GM19023 (cell line): ENCODE results near the gene STK33.
"Not testable (repeated sequence)": the region's sequence is repeated elsewhere in the genome, so short reads cannot be mapped to it uniquely, and the experiment has no call there.

Source experiments
- ATAC-seq: cut with Tn5 transposase; IDR thresholded peaks from one replicate; pipeline ENCODE4 v1.9.1; 2021; ENCODE audit warnings: mild to moderate bottlenecking, moderate library complexity; ENCODE audit not compliant: unreplicated experiment

Gene STK33

GRCh38 chr11:8545698-8546366, 48.2 kb downstream of the STK33 start:
- no peak for ATAC-seq

- ATAC-seq = no peak
These were observed 49.2 kb downstream of the STK33 start for GRCh38 chr11:8544807-8545206.

DNA sequence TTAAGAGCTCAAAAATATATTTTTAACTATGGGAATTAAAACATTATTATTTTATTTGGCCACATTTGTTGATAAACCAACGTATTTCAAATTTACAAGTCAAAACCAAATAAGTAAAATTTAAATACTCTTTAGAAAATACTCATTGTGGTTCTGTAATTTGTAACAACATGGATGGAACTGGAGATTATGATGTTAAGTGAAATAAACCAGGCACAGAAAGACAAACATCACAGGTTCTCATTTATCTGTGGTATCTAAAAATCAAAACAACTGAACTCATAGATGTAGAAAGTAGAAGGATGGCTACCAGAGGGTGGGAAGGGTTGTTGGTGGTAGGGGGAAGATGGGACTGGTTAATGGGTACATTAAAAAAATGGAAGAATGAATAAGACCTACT, 50.8 kb downstream of the STK33 start:
- no peak for ATAC-seq

- no peak for ATAC-seq
These were observed 52.6 kb downstream of the STK33 start for GRCh38 chr11:8541448-8541847.

DNA sequence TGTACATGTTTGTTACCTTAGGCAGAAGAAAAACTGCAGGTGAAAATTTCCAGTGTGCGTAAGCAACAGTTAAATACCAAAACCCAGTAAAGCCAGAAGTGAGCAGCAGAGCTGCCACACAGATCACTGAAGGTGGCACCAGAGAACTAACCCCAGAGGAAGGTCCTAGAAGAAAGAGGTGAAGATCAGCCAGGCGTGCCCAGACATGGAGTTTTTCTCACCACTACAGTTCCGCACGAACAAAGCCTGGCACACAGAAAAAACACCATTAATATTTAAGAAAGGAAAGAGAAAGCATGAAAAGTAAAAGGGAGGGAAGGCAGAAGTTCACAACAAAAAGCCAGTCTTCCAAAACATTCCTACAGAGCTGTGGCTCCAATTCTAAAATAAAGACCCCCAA, 60.7 kb downstream of the STK33 start:
- peak; percentile 79 for ATAC-seq

DNA sequence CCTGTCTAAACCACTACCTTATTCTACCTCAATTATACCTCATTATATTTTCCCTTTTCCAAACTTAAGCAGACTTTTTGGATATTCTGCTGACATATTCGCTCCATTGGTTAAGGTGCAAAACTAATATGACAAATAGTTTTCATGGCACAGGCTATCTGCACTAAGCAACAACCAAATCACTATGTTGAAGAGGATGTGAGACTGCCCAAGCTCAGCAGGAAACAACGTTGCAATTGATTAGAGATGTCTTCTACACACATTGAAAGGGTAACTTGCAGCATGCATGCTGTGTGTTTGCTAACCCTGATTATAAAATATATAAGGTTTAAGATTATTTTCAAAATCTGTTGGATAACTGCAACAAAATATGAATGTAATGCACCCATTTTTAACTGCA, 61.6 kb downstream of the STK33 start:
- ATAC-seq = no peak

DNA sequence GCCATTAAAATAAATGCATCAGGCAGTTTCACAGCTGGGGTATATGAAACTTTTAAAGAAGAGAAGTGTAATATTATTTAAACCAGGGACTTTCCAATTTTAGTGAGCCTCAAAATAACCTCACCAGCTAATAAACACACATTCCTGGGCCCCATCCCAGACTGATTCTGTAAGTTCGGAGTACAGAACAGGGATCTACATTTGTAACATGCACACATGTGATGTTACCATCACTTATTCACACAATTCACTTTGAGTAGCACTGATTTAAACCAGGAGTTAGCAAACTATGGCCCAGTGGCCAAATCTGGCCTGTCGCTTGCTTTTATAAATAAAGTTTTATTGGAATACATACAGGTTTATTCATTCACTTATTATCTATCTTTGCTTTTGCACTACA, 62.0 kb downstream of the STK33 start:
- ATAC-seq = no peak

DNA sequence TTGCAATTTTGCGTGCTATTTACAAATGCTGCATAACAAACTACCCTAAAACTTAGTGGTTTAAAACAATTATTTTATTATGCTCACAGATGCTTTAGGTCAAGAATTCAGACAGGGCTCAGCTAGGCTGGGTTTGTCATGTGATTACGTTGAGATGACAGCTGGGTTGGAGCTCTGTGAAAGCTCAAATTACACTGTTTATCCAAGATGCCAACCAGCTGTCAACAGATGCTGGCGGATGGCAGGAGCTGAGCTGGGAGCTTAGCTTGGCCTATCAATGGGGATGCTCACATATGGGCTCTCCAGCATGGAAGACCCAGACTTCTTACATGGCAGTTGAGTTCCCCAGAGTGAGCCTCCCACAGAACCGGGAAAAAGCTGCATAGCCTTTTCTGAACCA, 62.7 kb downstream of the STK33 start:
- no peak for ATAC-seq

- ATAC-seq = no peak
These were observed 66.1 kb downstream of the STK33 start for GRCh38 chr11:8527939-8528338.

- ATAC-seq = no peak
These were observed 70.6 kb downstream of the STK33 start for GRCh38 chr11:8523396-8523795.

- ATAC-seq = no peak
These were observed 81.5 kb downstream of the STK33 start for GRCh38 chr11:8512547-8512946.

- no peak for ATAC-seq
These were observed 90.1 kb downstream of the STK33 start for GRCh38 chr11:8503910-8504364.

- ATAC-seq = no peak
These were observed 92.2 kb downstream of the STK33 start for GRCh38 chr11:8501836-8502235.

DNA sequence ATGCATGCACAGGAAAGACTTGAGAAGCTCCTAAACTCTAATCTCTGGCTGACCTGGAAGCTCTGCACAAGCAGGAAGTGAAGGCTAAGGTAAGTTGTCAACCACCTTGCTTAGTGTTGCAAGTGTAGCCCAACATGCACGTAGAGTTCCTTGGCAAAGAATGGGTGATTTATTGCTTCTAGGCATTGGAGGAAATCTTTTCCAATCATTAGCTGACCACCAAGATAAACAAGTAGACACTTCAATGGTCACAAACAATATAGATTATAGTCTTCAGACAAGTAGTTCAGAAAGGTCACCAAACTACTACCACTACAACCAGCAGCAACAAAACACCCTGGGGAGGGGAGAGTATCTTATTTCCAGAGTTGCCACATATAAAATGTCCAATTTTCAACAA, 105.6 kb downstream of the STK33 start:
- ATAC-seq = no peak

- ATAC-seq = no peak
These were observed 106.8 kb downstream of the STK33 start for GRCh38 chr11:8487261-8487660.

DNA sequence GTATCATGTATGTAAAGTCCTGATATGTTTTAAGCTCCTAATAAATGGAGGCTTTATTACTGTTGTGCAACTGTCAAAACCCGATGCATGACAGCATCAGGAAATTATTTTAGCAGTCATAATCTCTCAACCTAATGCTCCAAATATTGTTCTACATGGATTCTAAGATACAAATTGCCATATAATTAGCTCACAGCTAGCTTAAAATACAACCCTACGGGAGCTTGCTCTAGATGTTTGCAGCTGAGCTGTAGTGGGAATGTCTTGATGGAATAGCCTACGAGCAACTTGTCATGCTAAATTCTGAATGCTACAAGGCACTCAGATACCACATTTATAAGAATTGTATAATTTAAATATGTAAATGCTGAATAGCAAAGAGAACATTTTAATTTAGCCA, 109.8 kb downstream of the STK33 start:
- ATAC-seq = no peak

GRCh38 chr11:8480858-8481257, 113.2 kb downstream of the STK33 start:
- ATAC-seq = no peak

GRCh38 chr11:8477680-8478079, 116.3 kb downstream of the STK33 start:
- peak; percentile 85 for ATAC-seq

GRCh38 chr11:8477151-8477550, 116.9 kb downstream of the STK33 start:
- no peak for ATAC-seq

DNA sequence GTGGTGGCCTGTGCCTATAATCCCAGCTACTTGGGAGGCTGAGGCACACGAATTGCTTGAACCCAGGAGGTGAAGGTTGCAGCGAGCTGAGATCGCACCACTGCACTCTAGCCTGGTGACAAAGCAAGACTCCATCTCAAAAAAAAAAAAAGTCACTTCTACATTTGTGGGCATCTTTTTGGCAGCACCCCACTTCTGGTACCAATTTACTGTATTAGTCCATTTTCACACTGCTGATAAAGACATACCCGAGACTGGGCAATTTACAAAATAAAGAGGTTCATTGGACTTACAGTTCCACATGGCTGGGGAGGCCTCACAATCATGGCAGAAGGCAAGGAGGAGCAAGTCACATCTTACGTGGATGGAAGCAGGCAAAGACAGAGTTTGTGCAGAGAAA, 126.2 kb downstream of the STK33 start:
- not testable (repeated sequence) for ATAC-seq

GRCh38 chr11:8467356-8467755, 126.7 kb downstream of the STK33 start:
- ATAC-seq = not testable (repeated sequence)

DNA sequence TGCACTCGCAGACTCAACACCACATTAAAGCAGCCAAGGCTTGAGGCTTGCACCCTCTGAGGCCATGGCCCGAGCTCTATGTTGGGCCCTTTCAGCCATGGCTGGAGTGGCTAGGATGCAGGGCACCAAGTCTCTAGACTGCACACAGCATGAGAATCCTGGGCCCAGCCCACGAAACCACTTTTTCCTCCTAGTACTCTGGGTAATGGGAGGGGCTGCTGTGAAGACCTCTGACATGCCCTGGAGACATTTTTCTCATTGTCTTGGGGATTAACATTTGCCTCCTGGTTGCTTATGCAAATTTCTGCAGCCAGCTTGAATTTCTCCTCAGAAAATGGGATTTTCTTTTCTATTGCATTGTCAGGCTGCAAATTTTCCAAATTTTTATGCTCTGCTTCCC, 127.1 kb downstream of the STK33 start:
- ATAC-seq = not testable (repeated sequence)

GRCh38 chr11:8459711-8460399, 134.2 kb downstream of the STK33 start:
- no peak for ATAC-seq
